Left lung (tissue), 10 donors: ENCODE results near the gene OR4X2. TPM values are rescaled to one million over a fixed set of nuclear protein-coding genes. Genes with fewer than 3 reads are reported as not detected.

Experiments
- ATAC-seq: fragments of 200-7000 bp; cut with Tn5 transposase; one replicate; pipeline ENCODE4 v1.9.1; 2020; ENCODE audit warnings: moderate library complexity
- DNase-seq, 4 donors: peaks; one replicate each; pipeline ENCODE4 v3.0.0-alpha.2; 2013 to 2020
- H3K27ac ChIP-seq, 2 donors: fragments of 200-600 bp; sonication (generic) in 1 of 2; one replicate each; pipeline versions ENCODE4 v1.5.0 to v1.8.0; 2020 to 2021
- H3K27me3 ChIP-seq, 2 donors: fragments of 200-600 bp; sonication (generic) in 1 of 2; one replicate each; pipeline versions ENCODE4 v1.5.0 to v1.8.0; 2020 to 2021
- H3K36me3 ChIP-seq, 2 donors: fragments of 200-600 bp; sonication (generic) in 1 of 2; one replicate each; pipeline versions ENCODE4 v1.5.0 to v1.8.0; 2020 to 2021
- H3K4me1 ChIP-seq, 2 donors: fragments of 200-600 bp; one replicate each; pipeline ENCODE4 v1.8.0; 2021
- H3K4me3 ChIP-seq, 2 donors: fragments of 200-600 bp; sonication (generic) in 1 of 2; one replicate each; pipeline versions ENCODE4 v1.5.0 to v1.8.0; 2020 to 2021; ENCODE audit warnings: mild to moderate bottlenecking in 1 of 2
- H3K9me3 ChIP-seq, 2 donors: fragments of 200-600 bp; sonication (generic) in 1 of 2; one replicate each; pipeline versions ENCODE4 v1.5.0 to v1.8.0; 2020 to 2021
- intact Hi-C, 2 donors: fragments of 100-400 bp; cut with DNase I; formaldehyde crosslinking; loops; one replicate each; pipeline versions ENCODE4 v1.11.2 to v1.14.2; 2022
- polyA plus RNA-seq, 6 donors: library from polyadenylated mRNA; unstranded; fragments of 120-200 nt; gene quantifications; one replicate each; pipeline ENCODE4 v1.2.1, GENCODE V29; 2013; ENCODE audit not compliant: insufficient read length in 6 of 6
- total RNA-seq, 2 donors: library from RNA; stranded (reverse); fragmentation: NEBNext Ultra II Directional; extraction: Animal tissue kit (Norgen Biotek cat#: 25700); gene quantifications; one replicate each; pipeline ENCODE4 v1.2.1, GENCODE V29; 2021
- TF ChIP-seq, protein P1 (sequence below), 2 donors: fragments of 200-600 bp; sonication (generic) in 1 of 2; IDR thresholded peaks; one replicate each; pipeline versions ENCODE4 v1.5.0 to v1.8.0; 2021; ENCODE audit warnings: antibody characterized with exemption in 2 of 2
- donor health status: DM: no; HTN: yes; CAD: no.
- donor health status: DM: no; HTN: no; CAD: no.

Gene OR4X2
- total and polyA plus RNA-seq, 8 donors: not detected

- peaks cover 0 to 8% of the 10 kb centered on the region in 2 donors for H3K27me3 ChIP-seq
- TF ChIP-seq, protein P1, sequence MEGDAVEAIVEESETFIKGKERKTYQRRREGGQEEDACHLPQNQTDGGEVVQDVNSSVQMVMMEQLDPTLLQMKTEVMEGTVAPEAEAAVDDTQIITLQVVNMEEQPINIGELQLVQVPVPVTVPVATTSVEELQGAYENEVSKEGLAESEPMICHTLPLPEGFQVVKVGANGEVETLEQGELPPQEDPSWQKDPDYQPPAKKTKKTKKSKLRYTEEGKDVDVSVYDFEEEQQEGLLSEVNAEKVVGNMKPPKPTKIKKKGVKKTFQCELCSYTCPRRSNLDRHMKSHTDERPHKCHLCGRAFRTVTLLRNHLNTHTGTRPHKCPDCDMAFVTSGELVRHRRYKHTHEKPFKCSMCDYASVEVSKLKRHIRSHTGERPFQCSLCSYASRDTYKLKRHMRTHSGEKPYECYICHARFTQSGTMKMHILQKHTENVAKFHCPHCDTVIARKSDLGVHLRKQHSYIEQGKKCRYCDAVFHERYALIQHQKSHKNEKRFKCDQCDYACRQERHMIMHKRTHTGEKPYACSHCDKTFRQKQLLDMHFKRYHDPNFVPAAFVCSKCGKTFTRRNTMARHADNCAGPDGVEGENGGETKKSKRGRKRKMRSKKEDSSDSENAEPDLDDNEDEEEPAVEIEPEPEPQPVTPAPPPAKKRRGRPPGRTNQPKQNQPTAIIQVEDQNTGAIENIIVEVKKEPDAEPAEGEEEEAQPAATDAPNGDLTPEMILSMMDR (IDR thresholded peaks at IDR 0.05): no peak
- ATAC-seq: no peak
- H3K4me1 ChIP-seq: no peaks in the 10 kb centered on the region
- H3K27ac ChIP-seq: no peak overlapping the region
- DNase-seq: no peak
- intact Hi-C loops: no loop called here
- no peak overlapping the region for H3K4me3 ChIP-seq
- no peaks in the 10 kb centered on the region for H3K36me3 ChIP-seq
- no peaks in the 10 kb centered on the region for H3K9me3 ChIP-seq
These were observed 7.2 kb upstream of the OR4X2 start for GRCh38 chr11:48237727-48238126.

DNA sequence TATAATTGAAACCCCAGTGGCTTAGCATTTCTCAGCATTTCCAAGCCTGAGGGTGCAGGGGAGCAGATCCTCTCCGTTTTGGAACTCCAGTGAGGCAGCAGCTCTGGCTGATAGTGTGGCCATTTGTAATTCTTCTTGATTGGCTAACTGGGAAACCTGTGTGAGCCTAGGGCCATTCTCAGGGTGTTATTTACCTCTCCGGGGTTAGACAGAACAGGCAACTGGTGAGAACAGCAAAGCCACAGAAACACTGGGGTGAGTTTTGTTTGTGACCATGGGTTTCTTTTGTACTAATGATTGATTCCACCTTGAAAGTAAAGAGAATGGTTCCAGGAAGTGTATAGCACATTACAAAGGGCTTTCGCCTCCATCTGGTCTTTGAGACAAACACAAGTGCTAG, 2.4 kb upstream of the OR4X2 start:
- H3K27ac ChIP-seq: no peak overlapping the region

GRCh38 chr11:48248902-48249301, 4.0 kb downstream of the OR4X2 start:
- DNase-seq (no peak), ATAC-seq (no peak)
- H3K36me3 ChIP-seq: no peaks in the 10 kb centered on the region
- peaks cover 0 to 22% of the 10 kb centered on the region in 2 donors for H3K9me3 ChIP-seq
- no peaks in the 10 kb centered on the region for H3K27me3 ChIP-seq
- intact Hi-C loops: no loop called here
- H3K4me3 ChIP-seq: no peak overlapping the region
- H3K27ac ChIP-seq: no peak overlapping the region
- TF ChIP-seq, protein P1 (IDR thresholded peaks at IDR 0.05): no peak
- no peaks in the 10 kb centered on the region for H3K4me1 ChIP-seq

More for the DNA sequence above, 2.4 kb upstream of the OR4X2 start:
- no peak for DNase-seq
- no peaks in the 10 kb centered on the region for H3K36me3 ChIP-seq
- no peak overlapping the region for H3K4me3 ChIP-seq
- TF ChIP-seq, protein P1 (IDR thresholded peaks at IDR 0.05): no peak
- no peaks in the 10 kb centered on the region for H3K27me3 ChIP-seq
- intact Hi-C loops: no loop called here
- no peaks in the 10 kb centered on the region for H3K9me3 ChIP-seq
- no peak for ATAC-seq
- H3K4me1 ChIP-seq: no peaks in the 10 kb centered on the region

DNA sequence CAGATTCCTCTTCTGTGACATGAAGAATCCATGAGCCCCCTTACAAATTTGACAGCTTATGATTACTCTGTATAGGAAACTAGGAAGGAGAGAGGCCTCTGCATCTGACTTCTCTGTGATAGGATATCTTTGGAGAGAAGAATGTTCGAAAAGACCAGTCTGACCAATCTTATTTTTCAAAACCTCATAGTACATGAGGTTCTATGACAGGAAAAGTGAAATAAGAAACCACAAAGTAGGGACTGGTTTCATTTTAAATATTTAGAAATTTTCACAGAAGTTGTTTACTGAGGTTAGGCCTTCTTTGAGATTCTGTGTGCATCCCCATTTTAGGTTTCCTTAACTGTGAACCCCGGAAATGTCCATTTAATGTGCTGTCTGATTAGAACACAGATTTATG, 16.7 kb downstream of the OR4X2 start:
- ATAC-seq: no peak
- Histone ChIP-seq H3K36me3 (no peaks in the 10 kb centered on the region), H3K27me3 (no peaks in the 10 kb centered on the region), H3K4me3 (no peak overlapping the region), H3K9me3 (peaks cover 0 to 3% of the 10 kb centered on the region in 2 donors), H3K27ac (no peak overlapping the region), H3K4me1 (no peaks in the 10 kb centered on the region)
- no peak for DNase-seq
- TF ChIP-seq, protein P1 (IDR thresholded peaks at IDR 0.05): no peak
- intact Hi-C loops: no loop called here

DNA sequence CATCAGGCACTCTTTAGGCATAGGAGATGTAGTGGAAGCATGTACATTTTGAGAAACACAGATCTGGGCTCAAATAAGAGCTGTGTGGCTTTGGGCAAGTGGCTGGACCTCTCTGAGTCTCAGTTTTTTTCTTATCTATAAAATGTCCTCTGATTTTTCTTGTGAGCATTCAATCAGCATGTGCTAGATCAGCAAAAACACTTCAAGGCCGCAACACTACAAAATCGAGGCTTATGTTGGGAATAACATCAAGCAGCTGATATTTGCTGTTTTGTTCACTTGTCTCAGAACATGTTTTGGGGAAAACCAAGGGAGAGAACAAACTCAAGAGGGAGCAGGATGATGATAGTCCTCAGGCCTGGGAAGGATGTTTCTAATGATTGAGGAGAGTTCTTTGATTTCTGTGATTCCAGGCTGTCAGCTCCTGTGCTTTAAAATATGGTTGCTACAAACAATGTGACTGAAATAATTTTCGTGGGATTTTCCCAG, 18.6 kb downstream of the OR4X2 start, which contains the start of gene OR4X1:
Gene OR4X1 (plus strand): TSS at position 439 of the 489 bp plus-strand sequence. CDS start 0 bp downstream, at position 439.
- intact Hi-C loops: no loop called here
- no peak within 1 kb of the TSS for H3K4me3 ChIP-seq

More for the DNA sequence above, 18.6 kb downstream of the OR4X2 start, which contains the start of gene OR4X1:
- TF ChIP-seq, protein P1 (IDR thresholded peaks at IDR 0.05): no peak
- H3K27ac ChIP-seq: no peak within 1 kb of the TSS
- no peak for ATAC-seq
- DNase-seq: no peak
- H3K4me1 ChIP-seq: no peaks in the 10 kb centered on the region
- no peaks in the 10 kb centered on the region for H3K27me3 ChIP-seq
- peaks cover 0 to 3% of the 10 kb centered on the region in 2 donors for H3K9me3 ChIP-seq
- H3K36me3 ChIP-seq: no peaks in the 10 kb centered on the region
